K562 (cell line): Measurements from ENCODE around the gene VPS18. TPM values are rescaled to one million over a fixed set of nuclear protein-coding genes. Genes with fewer than 3 reads are reported as not detected.

Experiments
- AFF4 ChIP-seq: sonication (generic); formaldehyde crosslinking; IDR thresholded peaks from 2 replicates; pipeline ENCODE4 v1.8.0; 2023; ENCODE audit warnings: mild to moderate bottlenecking, missing genetic modification reagents
- CSDE1 ChIP-seq, 2 experiments: fragments of 450-650 bp; IDR thresholded peaks; 2 replicates each; pipeline ENCODE4 v1.6.1; 2016; ENCODE audit warnings: mild to moderate bottlenecking in 1 of 2
- DACH1 ChIP-seq: fragments of 450-650 bp; IDR thresholded peaks from 2 replicates; pipeline ENCODE4 v1.6.1; 2018; ENCODE audit not compliant: partially characterized antibody
- ELF2 ChIP-seq: fragments of 250-450 bp; sonication (Bioruptor Pico); IDR thresholded peaks from 2 replicates; pipeline ENCODE4 v1.5.0; 2021; ENCODE audit warnings: mild to moderate bottlenecking
- FIP1L1 ChIP-seq: fragments of 200-400 bp; formaldehyde crosslinking; IDR thresholded peaks from 2 replicates; pipeline ENCODE4 v1.6.1; 2018; ENCODE audit warnings: mild to moderate bottlenecking, low read depth, low read length; ENCODE audit not compliant: poor library complexity, severe bottlenecking
- HDAC6 ChIP-seq: IDR thresholded peaks from 2 replicates; pipeline ENCODE4 v1.6.1; 2012; ENCODE audit warnings: low read depth, mild to moderate bottlenecking, control low read depth, inconsistent platforms, low read length, moderate library complexity
- HINFP ChIP-seq: fragments of 450-650 bp; conservative IDR thresholded peaks from 2 replicates; pipeline ENCODE4 v1.6.1; 2016; ENCODE audit warnings: missing genetic modification characterization, low read depth, mild to moderate bottlenecking, control low read depth, missing compliant biosample characterization
- HMGN3 ChIP-seq: IDR thresholded peaks from 2 replicates; pipeline ENCODE4 v1.6.1; 2011; ENCODE audit warnings: borderline replicate concordance, low read depth, mild to moderate bottlenecking, mixed read lengths, low read length; ENCODE audit not compliant: insufficient read length; ENCODE audit errors: extremely low read depth
- JUNB ChIP-seq: fragments of 450-650 bp; formaldehyde crosslinking; conservative IDR thresholded peaks from 2 replicates; pipeline ENCODE4 v1.4.0; 2020; ENCODE audit warnings: mild to moderate bottlenecking
- NEUROD1 ChIP-seq: fragments of 150-350 bp; IDR thresholded peaks from 2 replicates; pipeline ENCODE4 v1.6.1; 2014; ENCODE audit warnings: borderline replicate concordance, low read length, low read depth; ENCODE audit not compliant: partially characterized antibody
- NFRKB ChIP-seq: fragments of 450-650 bp; IDR thresholded peaks from 2 replicates; pipeline ENCODE4 v1.6.1; 2016; ENCODE audit warnings: low read depth
- PHB ChIP-seq: fragments of 250-450 bp; sonication (Bioruptor Pico); IDR thresholded peaks from 2 replicates; pipeline ENCODE4 v1.5.0; 2021
- TCFL5 ChIP-seq: fragments of 250-450 bp; sonication (Bioruptor Pico); conservative IDR thresholded peaks from 2 replicates; pipeline ENCODE4 v1.6.1; 2021; ENCODE audit warnings: mild to moderate bottlenecking, moderate library complexity, matching md5 sums
- ZBTB5 ChIP-seq: fragments of 450-650 bp; IDR thresholded peaks from 2 replicates; pipeline ENCODE4 v1.6.1; 2017; ENCODE audit warnings: antibody characterized with exemption
- ZNF175 ChIP-seq: fragments of 200-800 bp; sonication (Bioruptor generic); IDR thresholded peaks from 2 replicates; pipeline ENCODE4 v1.6.1; 2016; ENCODE audit warnings: low read depth, mild to moderate bottlenecking, missing genetic modification characterization, missing compliant biosample characterization
- polyA plus RNA-seq, 8 experiments: library from polyadenylated mRNA; depleted of rRNA in 4 of 8; stranded (reverse) in 5 of 8; unstranded in 3 of 8; fragments of >200 nt; fragmentation: Nextera tagmentation in 2 of 8; fragmentation: Illumina TruSeq in 1 of 8; extraction: Ambion mirVana in 2 of 8; extraction: Trizol in 1 of 8; gene quantifications; 2 replicates each; pipeline versions ENCODE4 v1.2.1 to v1.2.3, GENCODE V29; 2011 to 2014; ENCODE audit warnings: inconsistent platforms in 1 of 8, missing spikeins in 1 of 8
- total RNA-seq, 7 experiments: library from RNA; depleted of rRNA in 6 of 7; stranded (reverse); fragments of >200 nt in 6 of 7; fragmentation: Illumina TruSeq in 2 of 7; extraction: Trizol in 2 of 7; gene quantifications; 2 replicates each; pipeline versions ENCODE4 v1.2.1 to v1.2.3, GENCODE V29; 2011 to 2021; ENCODE audit warnings: low replicate concordance in 1 of 7
- TF ChIP-seq, protein P1 (sequence below): fragments of 450-650 bp; formaldehyde crosslinking; IDR thresholded peaks from 2 replicates; pipeline ENCODE4 v1.4.0; 2020; ENCODE audit warnings: mild to moderate bottlenecking, mixed read lengths

The VPS18 gene
- total and polyA plus RNA-seq, 9 of the 15 experiments (the other 6 are each of a cell fraction or from before 2014, with no cell fraction given) = 0.73 to 19.9 (median 8.5) TPM

GRCh38 chr15:40952901-40953712 is 58.9 kb downstream of the VPS18 start, which contains the start of gene CHAC1 (continued):
- TF ChIP-seq, protein P1, sequence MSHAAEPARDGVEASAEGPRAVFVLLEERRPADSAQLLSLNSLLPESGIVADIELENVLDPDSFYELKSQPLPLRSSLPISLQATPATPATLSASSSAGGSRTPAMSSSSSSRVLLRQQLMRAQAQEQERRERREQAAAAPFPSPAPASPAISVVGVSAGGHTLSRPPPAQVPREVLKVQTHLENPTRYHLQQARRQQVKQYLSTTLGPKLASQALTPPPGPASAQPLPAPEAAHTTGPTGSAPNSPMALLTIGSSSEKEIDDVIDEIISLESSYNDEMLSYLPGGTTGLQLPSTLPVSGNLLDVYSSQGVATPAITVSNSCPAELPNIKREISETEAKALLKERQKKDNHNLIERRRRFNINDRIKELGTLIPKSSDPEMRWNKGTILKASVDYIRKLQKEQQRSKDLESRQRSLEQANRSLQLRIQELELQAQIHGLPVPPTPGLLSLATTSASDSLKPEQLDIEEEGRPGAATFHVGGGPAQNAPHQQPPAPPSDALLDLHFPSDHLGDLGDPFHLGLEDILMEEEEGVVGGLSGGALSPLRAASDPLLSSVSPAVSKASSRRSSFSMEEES (CRISPR knock-in tag) = no peak
- peak; percentile 38; the same call in 1 of the 2 replicates for TF ChIP-seq ELF2 (CRISPR knock-in tag)
- peak; percentile 96 for TF ChIP-seq ZBTB5
- TF ChIP-seq ZNF175 (CRISPR knock-in tag) = 0 out of 2 replicates have a peak, but pooled peaks have one; percentile 14
- peak; percentile 89 for TF ChIP-seq NFRKB
- TF ChIP-seq PHB = 0 out of 2 replicates have a peak, but pooled peaks have one; percentile 66
- TF ChIP-seq CSDE1 (IDR thresholded peaks at IDR 0.05) = no peak
- peak; percentile 78 for TF ChIP-seq DACH1
- TF ChIP-seq AFF4 (CRISPR knock-in tag) = peak; percentile 70; the same call in 1 of the 2 replicates
- TF ChIP-seq NEUROD1 = peak; percentile 56
- TF ChIP-seq TCFL5 (CRISPR knock-in tag) = no peak
- peak; percentile 95 for TF ChIP-seq FIP1L1
- peak; percentile 98 for TF ChIP-seq HINFP (tag)
- TF ChIP-seq JUNB (CRISPR knock-in tag) = no peak
- TF ChIP-seq HMGN3 = peak; percentile 9
- TF ChIP-seq HDAC6 = no peak
